WTC11 (cell line): ENCODE measurements around the gene PSKH1. TPM values are rescaled to one million over a fixed set of nuclear protein-coding genes. Genes with fewer than 3 reads are reported as not detected.
A peak's percentile ranks its signal among the peaks of the same experiment; 100 is the strongest.

Experiments
- ATAC-seq: fragments of 200-7000 bp; cut with Tn5 transposase; 2 replicates; pipeline ENCODE4 v1.10.0; 2021; ENCODE audit warnings: mild to moderate bottlenecking, moderate library complexity
- CTCF ChIA-PET: fragments of 300-600 bp; sonication (Branson Sonifier 250); formaldehyde crosslinking; loops from one replicate; lab custom pipeline; 2021; ENCODE audit warnings: antibody characterized with exemption; lab: Charles Lee
- POLR2A ChIA-PET: fragments of 350-600 bp; sonication (Branson Sonifier 250); formaldehyde crosslinking; loops from one replicate; lab custom pipeline; 2021; ENCODE audit warnings: antibody characterized with exemption; lab: Charles Lee
- DNase-seq: peaks from one replicate; pipeline ENCODE4 v3.0.0; 2021; ENCODE audit warnings: low spot score
- H3K27ac Mint-ChIP-seq: 2 replicates; pipeline ENCODE4 v1.8.0; 2021; ENCODE audit warnings: mixed read lengths
- H3K27me3 Mint-ChIP-seq: 2 replicates; pipeline ENCODE4 v1.8.0; 2021; ENCODE audit warnings: low read depth, mild to moderate bottlenecking, moderate library complexity, mixed read lengths
- H3K36me3 Mint-ChIP-seq: 2 replicates; pipeline ENCODE4 v1.8.0; 2021; ENCODE audit warnings: mixed read lengths
- H3K4me1 Mint-ChIP-seq: 2 replicates; pipeline ENCODE4 v1.8.0; 2022; ENCODE audit warnings: mixed read lengths
- H3K4me3 Mint-ChIP-seq: 2 replicates; pipeline ENCODE4 v1.8.0; 2021; ENCODE audit warnings: mild to moderate bottlenecking, moderate library complexity, mixed read lengths
- H3K9me3 Mint-ChIP-seq: 2 replicates; pipeline ENCODE4 v1.8.0; 2021; ENCODE audit warnings: mixed read lengths
- ELF4 ChIP-seq: sonication (generic); formaldehyde crosslinking; IDR thresholded peaks from 2 replicates; pipeline ENCODE4 v1.8.1; 2022; ENCODE audit warnings: low read depth, mild to moderate bottlenecking, moderate library complexity, missing genetic modification reagents
- EMX1 ChIP-seq: fragments of 250-450 bp; sonication (Bioruptor Pico); IDR thresholded peaks from 2 replicates; pipeline ENCODE4 v1.8.0; 2021; ENCODE audit warnings: mild to moderate bottlenecking
- GTF2I ChIP-seq: fragments of 250-450 bp; sonication (Bioruptor Pico); conservative IDR thresholded peaks from 2 replicates; pipeline ENCODE4 v1.4.0; 2021; ENCODE audit warnings: mild to moderate bottlenecking
- KAT7 ChIP-seq: sonication (generic); formaldehyde crosslinking; IDR thresholded peaks from 2 replicates; pipeline ENCODE4 v1.8.1; 2023; ENCODE audit warnings: missing genetic modification reagents, mild to moderate bottlenecking, borderline replicate concordance
- NFE2L1 ChIP-seq: sonication (generic); formaldehyde crosslinking; IDR thresholded peaks from 2 replicates; pipeline ENCODE4 v1.8.1; 2023; ENCODE audit warnings: missing genetic modification reagents
- RORB ChIP-seq: fragments of 250-450 bp; sonication (Bioruptor Pico); IDR thresholded peaks from 2 replicates; pipeline ENCODE4 v1.9.0; 2021; ENCODE audit warnings: mild to moderate bottlenecking
- SP1 ChIP-seq: sonication (generic); formaldehyde crosslinking; conservative IDR thresholded peaks from 2 replicates; pipeline ENCODE4 v1.8.1; 2022; ENCODE audit warnings: missing genetic modification reagents
- TP53 ChIP-seq: sonication (generic); formaldehyde crosslinking; IDR thresholded peaks from 2 replicates; pipeline ENCODE4 v1.8.1; 2023; ENCODE audit warnings: mild to moderate bottlenecking, missing genetic modification reagents
- total RNA-seq: library from RNA; stranded (reverse); gene quantifications from 3 replicates; pipeline ENCODE4 v1.2.3, GENCODE V29; 2021
- TF ChIP-seq, protein P1 (sequence below): fragments of 250-450 bp; sonication (Bioruptor Pico); IDR thresholded peaks from 2 replicates; pipeline ENCODE4 v1.9.0; 2021; ENCODE audit warnings: mild to moderate bottlenecking
- TF ChIP-seq, protein P2 (sequence below): fragments of 200-600 bp; IDR thresholded peaks from 2 replicates; pipeline ENCODE4 v1.8.0; 2022; ENCODE audit warnings: antibody characterized with exemption
- TF ChIP-seq, protein P3 (sequence below): sonication (generic); formaldehyde crosslinking; IDR thresholded peaks from 2 replicates; pipeline ENCODE4 v1.8.1; 2022; ENCODE audit warnings: mild to moderate bottlenecking, moderate library complexity, missing genetic modification reagents
- TF ChIP-seq, protein P4 (sequence below): sonication (generic); formaldehyde crosslinking; IDR thresholded peaks from 2 replicates; pipeline ENCODE4 v1.8.0; 2023; ENCODE audit warnings: mild to moderate bottlenecking, missing genetic modification reagents

The PSKH1 gene
- total RNA-seq, 1 experiment from 2014 or later, result 32.6 TPM

DNA sequence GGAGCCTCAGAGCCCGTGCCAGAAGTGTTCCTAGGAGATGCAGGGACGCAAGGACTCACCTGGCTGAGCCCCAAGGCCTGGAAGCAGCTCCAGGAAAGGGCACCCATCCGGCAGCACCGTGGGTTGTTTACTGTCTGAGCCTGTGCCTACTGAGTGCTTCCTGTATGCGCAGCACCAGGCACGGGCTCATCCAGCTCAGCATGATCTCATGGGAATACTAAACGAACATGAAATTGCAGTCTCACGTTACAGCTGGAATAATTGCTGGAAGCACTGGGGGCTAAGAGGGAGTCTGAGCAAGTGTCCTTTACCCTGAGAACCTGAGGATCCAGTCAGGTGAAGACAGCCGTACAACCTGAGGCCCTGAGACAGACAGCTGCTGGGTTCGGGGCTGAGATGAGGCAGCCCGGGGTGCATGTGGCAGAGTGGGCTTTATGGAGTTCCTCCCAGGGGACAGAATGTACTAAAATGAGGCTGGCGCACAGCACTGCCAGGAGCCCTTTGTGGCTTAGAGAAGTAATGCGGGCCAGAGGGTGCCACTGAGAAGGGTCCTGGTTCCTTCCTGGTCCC, 33.2 kb downstream of the PSKH1 start:
- peak overlapping the region; percentile 89 for H3K27ac Mint-ChIP-seq

DNA sequence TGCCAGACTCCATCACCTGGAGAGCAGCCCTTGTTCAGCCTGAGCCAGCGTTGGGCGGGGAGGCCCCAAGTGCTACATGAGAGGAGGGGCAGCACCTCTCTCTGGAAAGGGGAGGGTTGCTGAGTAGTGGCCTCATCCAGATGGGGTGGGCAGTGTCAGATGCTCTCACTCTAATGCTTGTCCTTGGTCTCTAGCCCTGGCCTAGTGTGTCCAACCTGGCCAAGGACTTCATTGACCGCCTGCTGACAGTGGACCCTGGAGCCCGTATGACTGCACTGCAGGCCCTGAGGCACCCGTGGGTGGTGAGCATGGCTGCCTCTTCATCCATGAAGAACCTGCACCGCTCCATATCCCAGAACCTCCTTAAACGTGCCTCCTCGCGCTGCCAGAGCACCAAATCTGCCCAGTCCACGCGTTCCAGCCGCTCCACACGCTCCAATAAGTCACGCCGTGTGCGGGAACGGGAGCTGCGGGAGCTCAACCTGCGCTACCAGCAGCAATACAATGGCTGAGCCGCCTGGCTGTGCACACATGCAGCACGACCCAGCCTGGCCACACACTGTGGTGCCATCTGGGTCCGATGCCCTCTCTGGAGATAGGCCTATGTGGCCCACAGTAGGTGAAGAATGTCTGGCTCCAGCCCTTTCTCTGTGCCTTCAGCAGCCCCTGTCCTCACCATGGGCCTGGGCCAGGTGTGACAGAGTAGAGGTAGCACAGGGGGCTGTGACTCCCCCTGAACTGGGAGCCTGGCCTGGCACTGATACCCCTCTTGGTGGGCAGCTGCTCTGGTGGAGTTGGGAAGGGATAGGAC, 34.3 kb downstream of the PSKH1 start:
- DNase-seq, result no peak
- peaks cover 15% of the 10 kb centered on the region for H3K4me1 Mint-ChIP-seq
- ATAC-seq, result no peak
- TF ChIP-seq GTF2I (CRISPR knock-in tag), result no peak
- no peak for TF ChIP-seq RORB (CRISPR knock-in tag)
- no peak for TF ChIP-seq SP1 (CRISPR knock-in tag)
- ChIA-PET POLR2A (no interaction called here), CTCF (interaction anchor here (1.2 to 9.2 kb wide), 4 partner anchors 43 to 267 kb away, joined by 4 to 144 read pairs (median 14); partner anchors contain the start of genes ACD and NRN1L)
- H3K27me3 Mint-ChIP-seq, result no peaks in the 10 kb centered on the region
- no peak overlapping the region for H3K27ac Mint-ChIP-seq
- no peak overlapping the region for H3K4me3 Mint-ChIP-seq
- no peaks in the 10 kb centered on the region for H3K36me3 Mint-ChIP-seq
- H3K9me3 Mint-ChIP-seq, result no peaks in the 10 kb centered on the region

More for the DNA sequence above, 33.2 kb downstream of the PSKH1 start:
- ChIA-PET POLR2A (interaction anchor here (1.2 to 1.5 kb wide), 2 partner anchors 9 to 43 kb away, joined by 3 read pairs; no protein-coding TSS in a partner anchor), CTCF (interaction anchor here (0.7 to 9.2 kb wide), 11 partner anchors 8 to 405 kb away, joined by 3 to 144 read pairs (median 4); partner anchors contain the start of genes EDC4 and NRN1L)
- Mint-ChIP-seq H3K4me1 (peaks cover 21% of the 10 kb centered on the region), H3K36me3 (no peaks in the 10 kb centered on the region), H3K4me3 (no peak overlapping the region), H3K27me3 (no peaks in the 10 kb centered on the region), H3K9me3 (no peaks in the 10 kb centered on the region)
- peak; percentile 40 for DNase-seq
- peak; percentile 62 for ATAC-seq
- TF ChIP-seq, protein P1, sequence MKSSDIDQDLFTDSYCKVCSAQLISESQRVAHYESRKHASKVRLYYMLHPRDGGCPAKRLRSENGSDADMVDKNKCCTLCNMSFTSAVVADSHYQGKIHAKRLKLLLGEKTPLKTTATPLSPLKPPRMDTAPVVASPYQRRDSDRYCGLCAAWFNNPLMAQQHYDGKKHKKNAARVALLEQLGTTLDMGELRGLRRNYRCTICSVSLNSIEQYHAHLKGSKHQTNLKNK (CRISPR knock-in tag), result no peak
- no peak for TF ChIP-seq ELF4
- TF ChIP-seq, protein P2, sequence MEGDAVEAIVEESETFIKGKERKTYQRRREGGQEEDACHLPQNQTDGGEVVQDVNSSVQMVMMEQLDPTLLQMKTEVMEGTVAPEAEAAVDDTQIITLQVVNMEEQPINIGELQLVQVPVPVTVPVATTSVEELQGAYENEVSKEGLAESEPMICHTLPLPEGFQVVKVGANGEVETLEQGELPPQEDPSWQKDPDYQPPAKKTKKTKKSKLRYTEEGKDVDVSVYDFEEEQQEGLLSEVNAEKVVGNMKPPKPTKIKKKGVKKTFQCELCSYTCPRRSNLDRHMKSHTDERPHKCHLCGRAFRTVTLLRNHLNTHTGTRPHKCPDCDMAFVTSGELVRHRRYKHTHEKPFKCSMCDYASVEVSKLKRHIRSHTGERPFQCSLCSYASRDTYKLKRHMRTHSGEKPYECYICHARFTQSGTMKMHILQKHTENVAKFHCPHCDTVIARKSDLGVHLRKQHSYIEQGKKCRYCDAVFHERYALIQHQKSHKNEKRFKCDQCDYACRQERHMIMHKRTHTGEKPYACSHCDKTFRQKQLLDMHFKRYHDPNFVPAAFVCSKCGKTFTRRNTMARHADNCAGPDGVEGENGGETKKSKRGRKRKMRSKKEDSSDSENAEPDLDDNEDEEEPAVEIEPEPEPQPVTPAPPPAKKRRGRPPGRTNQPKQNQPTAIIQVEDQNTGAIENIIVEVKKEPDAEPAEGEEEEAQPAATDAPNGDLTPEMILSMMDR, result 0 out of 2 replicates have a peak, but pooled peaks have one; percentile 16
- no peak for TF ChIP-seq EMX1 (CRISPR knock-in tag)
- TF ChIP-seq, protein P3, sequence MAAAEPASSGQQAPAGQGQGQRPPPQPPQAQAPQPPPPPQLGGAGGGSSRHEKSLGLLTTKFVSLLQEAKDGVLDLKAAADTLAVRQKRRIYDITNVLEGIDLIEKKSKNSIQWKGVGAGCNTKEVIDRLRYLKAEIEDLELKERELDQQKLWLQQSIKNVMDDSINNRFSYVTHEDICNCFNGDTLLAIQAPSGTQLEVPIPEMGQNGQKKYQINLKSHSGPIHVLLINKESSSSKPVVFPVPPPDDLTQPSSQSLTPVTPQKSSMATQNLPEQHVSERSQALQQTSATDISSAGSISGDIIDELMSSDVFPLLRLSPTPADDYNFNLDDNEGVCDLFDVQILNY (CRISPR knock-in tag), result no peak

DNA sequence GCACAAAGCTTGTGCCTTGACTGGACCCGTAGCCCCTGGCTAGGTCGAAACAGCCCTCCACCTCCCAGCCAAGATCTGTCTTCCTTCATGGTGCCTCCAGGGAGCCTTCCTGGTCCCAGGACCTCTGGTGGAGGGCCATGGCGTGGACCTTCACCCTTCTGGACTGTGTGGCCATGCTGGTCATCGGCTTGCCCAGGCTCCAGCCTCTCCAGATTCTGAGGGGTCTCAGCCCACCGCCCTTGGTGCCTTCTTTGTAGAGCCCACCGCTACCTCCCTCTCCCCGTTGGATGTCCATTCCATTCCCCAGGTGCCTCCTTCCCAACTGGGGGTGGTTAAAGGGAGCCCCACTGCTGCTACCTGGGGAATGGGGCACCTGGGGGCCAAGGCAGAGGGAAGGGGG, 35.1 kb downstream of the PSKH1 start:
- DNase-seq, result no peak
- Mint-ChIP-seq H3K4me3 (no peak overlapping the region), H3K4me1 (peaks cover 14% of the 10 kb centered on the region), H3K27ac (0 out of 2 replicates have a peak overlapping the region, but pooled peaks have one; percentile 78), H3K27me3 (no peaks in the 10 kb centered on the region), H3K9me3 (no peaks in the 10 kb centered on the region), H3K36me3 (no peaks in the 10 kb centered on the region)
- TF ChIP-seq, protein P4, sequence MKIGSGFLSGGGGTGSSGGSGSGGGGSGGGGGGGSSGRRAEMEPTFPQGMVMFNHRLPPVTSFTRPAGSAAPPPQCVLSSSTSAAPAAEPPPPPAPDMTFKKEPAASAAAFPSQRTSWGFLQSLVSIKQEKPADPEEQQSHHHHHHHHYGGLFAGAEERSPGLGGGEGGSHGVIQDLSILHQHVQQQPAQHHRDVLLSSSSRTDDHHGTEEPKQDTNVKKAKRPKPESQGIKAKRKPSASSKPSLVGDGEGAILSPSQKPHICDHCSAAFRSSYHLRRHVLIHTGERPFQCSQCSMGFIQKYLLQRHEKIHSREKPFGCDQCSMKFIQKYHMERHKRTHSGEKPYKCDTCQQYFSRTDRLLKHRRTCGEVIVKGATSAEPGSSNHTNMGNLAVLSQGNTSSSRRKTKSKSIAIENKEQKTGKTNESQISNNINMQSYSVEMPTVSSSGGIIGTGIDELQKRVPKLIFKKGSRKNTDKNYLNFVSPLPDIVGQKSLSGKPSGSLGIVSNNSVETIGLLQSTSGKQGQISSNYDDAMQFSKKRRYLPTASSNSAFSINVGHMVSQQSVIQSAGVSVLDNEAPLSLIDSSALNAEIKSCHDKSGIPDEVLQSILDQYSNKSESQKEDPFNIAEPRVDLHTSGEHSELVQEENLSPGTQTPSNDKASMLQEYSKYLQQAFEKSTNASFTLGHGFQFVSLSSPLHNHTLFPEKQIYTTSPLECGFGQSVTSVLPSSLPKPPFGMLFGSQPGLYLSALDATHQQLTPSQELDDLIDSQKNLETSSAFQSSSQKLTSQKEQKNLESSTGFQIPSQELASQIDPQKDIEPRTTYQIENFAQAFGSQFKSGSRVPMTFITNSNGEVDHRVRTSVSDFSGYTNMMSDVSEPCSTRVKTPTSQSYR (CRISPR knock-in tag), result no peak
- TF ChIP-seq TP53 (CRISPR knock-in tag), result no peak
- no peak for TF ChIP-seq NFE2L1 (CRISPR knock-in tag)
- no peak for TF ChIP-seq KAT7 (CRISPR knock-in tag)
- ATAC-seq, result no peak
- ChIA-PET CTCF (interaction anchor here (0.6 to 9.2 kb wide), 10 partner anchors 13 to 255 kb away, joined by 3 to 144 read pairs (median 3); partner anchors contain the start of gene NRN1L), POLR2A (interaction anchor here (0.9 to 1.1 kb wide), 2 partner anchors 11 to 44 kb away, joined by 3 to 6 read pairs; partner anchors contain the start of gene NRN1L)
